Measurements from ENCODE around the gene FAAP20.

FAAP20 gene

GRCh38 chr1:2195785-2196184 is 1.2 kb upstream of the FAAP20 start:
- no peak for DNase-seq (ENCODE audit: low read depth, low spot score)

GRCh38 chr1:2194898-2195673 is 514 bp upstream of the FAAP20 start:
- DNase-seq (ENCODE audit: low read depth, low spot score): peak; percentile 67

DNA sequence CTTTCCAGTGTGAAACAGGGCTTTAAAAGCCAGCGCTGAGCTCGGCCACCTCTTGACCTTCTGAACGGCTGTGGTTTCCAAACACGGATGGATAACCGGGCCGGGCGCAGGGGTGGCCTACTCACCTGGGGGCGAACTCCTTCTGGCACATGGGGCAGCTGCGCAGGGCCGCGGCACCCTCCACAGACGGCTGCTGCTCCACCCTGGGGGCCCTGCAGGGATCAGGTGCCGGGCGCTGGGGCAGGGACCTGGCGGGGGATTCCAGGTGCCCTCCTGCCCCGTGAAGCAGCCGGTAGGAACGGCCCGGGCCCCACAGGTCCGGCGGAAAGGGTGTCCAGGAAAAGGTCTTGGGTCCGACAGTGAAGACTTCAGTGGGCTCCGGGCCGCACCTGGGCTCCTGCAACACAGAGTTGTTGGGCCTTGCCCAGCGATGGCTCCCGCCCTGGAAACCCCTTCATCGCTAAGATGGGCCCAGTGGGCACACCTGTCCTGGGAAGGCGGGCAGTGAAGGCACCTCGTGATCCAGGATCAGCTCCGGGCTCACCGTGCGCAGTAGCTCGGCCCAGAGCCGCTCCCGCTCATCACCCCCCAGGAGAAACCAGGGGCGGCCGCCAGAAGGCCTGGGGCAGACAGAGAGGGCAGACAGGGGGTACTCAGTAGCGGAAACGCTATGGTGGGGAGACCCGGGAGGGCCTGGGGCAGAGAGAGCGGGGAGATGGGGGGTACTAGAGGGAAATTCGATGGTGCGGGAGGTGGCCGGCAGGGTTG is 874 bp downstream of the FAAP20 start:
- DNase-seq (ENCODE audit: low read depth, low spot score): no peak

DNA sequence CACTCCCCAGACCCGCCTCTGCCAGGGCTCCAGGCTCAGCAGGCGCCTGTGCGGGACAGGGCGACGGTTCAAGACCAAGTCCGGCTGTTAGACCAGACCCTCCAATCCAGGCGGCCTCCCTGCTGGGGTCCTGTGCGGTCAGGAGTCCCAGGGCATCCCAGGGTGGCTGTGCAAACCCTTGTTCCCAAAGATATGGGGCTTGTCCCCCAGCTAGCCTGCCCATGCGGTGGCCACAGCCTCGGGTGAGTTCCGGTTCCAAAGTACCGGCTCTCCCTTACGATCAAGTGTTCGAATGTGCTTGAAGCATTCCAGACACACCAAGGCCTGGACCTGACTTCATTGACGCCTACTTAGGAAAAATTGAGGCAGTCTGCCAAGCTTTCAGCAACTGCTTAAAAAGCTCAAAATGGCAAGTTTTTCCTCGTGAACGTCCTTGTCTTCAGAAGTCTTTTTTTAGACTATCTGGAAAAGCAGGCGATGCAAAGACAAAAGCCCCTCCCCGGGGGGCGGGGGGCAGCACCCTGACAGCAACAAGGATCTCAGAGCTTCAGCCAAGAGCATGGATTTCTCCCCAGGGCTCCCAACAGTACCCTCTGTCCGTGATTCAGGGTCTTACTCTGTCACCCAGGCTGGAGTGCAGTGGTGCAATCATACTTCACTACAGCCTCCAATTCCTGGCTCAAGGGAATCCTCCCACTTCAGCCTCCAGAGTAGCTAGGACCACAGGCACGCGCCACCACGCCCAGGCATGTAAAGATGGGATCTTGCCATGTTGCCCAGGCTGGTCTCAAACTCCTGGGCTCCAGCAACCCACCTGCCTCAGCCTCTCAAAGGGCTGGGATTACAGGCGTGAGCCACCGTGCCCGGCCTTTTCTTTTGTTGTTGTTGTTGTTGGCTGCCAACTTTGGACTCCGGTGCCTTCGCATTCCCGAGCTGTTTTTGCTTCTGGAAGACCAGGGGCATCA is 2.3 kb downstream of the FAAP20 start:
- DNase-seq (ENCODE audit: low read depth, low spot score): no peak

DNA sequence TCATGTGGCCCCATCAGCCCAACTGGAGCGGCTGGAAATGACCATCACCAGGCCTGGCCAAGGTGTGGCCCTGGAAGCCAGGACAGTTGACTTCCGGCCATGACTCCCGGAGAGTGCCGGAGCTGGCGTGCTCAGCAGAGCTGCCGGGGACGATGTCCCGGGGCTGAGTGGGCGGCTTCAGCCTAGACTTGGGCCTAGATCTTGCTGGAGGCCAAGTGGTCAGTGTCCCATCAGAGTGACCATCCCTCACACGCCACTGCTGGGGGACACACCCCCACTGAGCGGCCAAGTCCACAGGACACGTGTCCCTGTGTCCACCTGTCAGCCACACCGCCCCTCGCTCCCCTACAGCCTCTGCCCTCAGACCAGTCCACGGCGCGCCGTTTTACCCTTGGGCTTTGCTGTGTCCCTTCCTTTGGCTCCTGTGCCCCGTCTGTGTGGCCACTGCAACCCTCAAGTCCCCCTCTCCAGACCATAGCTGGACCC is 4.0 kb downstream of the FAAP20 start:
- no peak for DNase-seq (ENCODE audit: low read depth, low spot score)

DNA sequence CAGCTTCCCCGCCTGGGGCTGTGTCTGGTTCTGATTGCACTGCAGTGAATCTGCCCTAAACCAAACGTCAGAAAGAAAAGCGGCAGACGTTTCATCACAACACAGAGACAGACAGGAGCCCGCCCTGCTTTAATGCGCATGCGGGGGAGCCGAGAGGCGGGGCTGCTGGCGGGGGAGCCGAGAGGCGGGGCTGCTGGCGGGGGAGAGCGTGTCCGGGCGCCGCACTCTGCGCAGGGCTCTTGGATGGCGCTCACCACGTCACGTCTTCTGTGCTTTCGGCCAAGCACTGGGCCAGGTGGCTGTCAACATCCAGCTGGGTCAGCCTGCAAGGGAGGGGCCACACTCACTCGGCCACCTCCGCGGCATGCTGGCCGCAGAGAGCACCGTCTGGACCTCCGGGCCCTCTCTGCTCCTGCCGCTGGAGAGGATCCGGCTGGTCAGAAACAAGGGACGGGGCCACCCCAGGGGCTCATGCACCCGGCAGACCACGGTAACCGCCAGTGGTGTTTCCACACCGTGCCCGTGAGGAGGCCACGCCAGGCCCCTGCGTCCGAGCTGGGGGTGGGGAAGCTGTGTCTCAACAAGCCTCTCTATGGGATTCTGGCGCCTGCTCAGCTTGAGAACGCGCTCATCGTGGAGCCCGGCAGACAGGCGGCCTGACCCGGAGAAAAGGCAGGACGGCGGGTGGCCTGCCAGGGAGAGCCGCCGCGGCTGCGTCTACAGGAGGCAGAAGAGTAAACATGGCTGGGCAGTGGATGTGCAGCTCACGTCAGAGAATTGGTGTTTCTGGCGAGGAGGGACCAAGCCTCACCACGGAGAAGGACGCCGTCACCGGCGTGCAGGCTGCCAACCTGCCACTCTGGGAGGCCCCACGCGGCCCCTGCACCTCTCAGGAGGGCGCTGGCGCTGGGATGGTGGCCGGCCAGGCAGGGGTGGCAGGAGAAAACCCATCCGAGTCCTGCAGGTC is 4.8 kb downstream of the FAAP20 start:
- peak; percentile 77 for DNase-seq (ENCODE audit: low read depth, low spot score)

GRCh38 chr1:2188336-2188735 is 6.2 kb downstream of the FAAP20 start:
- no peak for DNase-seq (ENCODE audit: low read depth, low spot score)

- no peak for DNase-seq (ENCODE audit: low read depth, low spot score)
These were observed 7.0 kb downstream of the FAAP20 start for GRCh38 chr1:2187619-2188018.

DNA sequence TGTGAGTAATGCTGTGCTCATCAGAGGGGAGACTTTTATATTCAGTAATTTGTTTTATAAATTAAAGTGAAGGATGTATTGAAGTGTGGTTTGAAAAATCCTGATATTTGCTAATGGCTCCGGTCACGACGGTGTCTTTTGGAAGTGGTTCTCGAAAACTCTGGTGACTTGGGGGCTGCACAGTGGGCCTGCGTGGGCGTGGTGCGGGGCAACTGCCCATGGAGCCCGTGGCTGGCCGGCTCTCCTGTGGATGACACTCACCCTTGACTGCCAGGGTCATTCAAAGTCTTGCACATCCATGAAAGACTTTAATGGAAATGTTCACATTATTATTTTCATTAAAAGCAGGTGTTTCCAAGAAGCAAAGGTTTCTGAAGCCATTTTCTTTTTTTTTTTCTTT is 7.7 kb downstream of the FAAP20 start:
- no peak for DNase-seq (ENCODE audit: low read depth, low spot score)

- no peak for DNase-seq (ENCODE audit: low read depth, low spot score)
These were observed 8.4 kb downstream of the FAAP20 start for GRCh38 chr1:2185880-2186855.

DNA sequence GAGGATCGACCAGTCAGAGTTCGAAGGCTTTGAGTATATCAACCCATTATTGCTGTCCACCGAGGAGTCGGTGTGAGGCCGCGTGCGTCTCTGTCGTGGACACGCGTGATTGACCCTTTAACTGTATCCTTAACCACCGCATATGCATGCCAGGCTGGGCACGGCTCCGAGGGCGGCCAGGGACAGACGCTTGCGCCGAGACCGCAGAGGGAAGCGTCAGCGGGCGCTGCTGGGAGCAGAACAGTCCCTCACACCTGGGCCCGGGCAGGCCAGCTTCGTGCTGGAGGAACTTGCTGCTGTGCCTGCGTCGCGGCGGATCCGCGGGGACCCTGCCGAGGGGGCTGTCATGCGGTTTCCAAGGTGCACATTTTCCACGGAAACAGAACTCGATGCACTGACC is 9.6 kb downstream of the FAAP20 start:
- DNase-seq (ENCODE audit: low read depth, low spot score): no peak

DNA sequence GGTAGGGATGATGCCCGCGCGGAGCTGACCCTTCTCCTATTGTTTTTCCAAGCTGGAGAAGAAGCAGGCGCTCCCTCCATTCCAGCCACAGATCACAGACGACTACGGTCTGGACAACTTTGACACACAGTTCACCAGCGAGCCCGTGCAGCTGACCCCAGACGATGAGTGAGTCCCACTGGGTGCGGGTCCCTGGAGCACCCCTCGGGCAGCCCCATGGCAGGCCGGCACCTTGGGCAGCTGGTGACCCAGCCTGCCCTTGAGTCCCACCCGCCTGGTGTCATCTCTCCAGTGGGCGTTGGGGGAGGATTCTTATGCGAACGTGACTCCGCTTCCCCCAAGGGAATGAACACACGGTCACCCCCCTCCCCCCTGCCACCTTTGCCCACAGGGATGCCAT is 10.0 kb downstream of the FAAP20 start:
- no peak for DNase-seq (ENCODE audit: low read depth, low spot score)

GRCh38 chr1:2183937-2184334 is 10.6 kb downstream of the FAAP20 start:
- DNase-seq (ENCODE audit: low read depth, low spot score): no peak

DNA sequence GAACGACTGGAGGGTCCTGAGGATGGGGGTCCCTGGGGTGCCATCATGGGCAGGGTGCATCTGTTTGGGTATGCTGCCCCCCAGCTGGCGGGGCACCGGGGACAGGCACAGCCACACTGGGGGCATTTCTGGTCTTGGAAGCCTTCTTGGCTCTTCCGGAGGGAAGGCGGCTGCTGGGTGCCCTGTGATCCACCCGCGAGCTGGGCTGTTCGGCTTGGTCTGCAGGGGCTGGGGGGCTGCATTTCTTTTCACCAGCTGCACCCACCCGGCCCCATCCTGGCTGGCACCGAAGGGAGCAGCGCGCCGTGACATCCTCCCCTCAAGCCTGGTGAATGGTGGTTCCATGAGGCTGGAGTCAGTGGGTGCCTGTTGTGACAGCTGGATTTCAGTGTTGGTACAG is 12.2 kb downstream of the FAAP20 start:
- no peak for DNase-seq (ENCODE audit: low read depth, low spot score)

DNA sequence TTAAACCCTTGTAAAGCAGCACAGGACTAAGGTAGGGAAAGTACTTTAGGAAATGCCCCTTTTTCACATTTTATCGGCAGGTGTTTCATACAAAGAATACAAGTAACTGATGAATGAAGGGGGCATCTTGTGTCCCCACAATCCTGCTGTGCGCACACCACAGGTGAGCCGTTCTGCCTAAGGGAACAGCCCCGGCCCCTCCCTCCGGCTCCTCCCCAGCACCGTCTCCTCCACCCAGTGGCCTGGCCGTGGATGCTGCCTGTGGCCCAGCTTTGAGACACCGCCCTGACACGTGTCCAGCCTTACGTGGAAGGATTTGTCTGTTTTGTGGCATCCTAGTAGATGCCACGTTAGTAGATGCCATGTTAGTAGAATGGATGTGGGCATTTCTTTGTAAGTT is 12.8 kb downstream of the FAAP20 start:
- DNase-seq (ENCODE audit: low read depth, low spot score): no peak

DNA sequence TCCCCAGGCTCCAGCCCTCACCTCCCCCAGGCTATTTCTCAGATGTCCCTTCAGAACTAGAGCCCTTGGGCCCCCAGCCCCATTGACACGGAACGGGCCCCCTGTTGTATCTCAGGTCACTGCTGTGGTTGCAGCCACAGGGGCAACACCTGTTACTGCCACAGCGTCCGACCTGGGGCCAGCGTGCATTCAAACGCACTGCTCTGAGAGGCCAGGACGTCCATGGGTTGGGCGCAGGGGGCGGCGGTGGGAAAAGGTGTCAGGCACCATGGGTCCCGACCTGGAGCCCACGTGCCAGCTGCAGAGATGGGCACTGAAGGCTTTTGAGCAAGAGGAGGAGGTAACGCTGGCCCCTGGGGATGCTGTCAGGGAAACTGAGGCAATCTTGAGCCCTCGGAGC is 13.3 kb downstream of the FAAP20 start:
- no peak for DNase-seq (ENCODE audit: low read depth, low spot score)

GRCh38 chr1:2180297-2181245 is 14.0 kb downstream of the FAAP20 start:
- DNase-seq (ENCODE audit: low read depth, low spot score): no peak

GRCh38 chr1:2179283-2180013 is 15.1 kb downstream of the FAAP20 start:
- no peak for DNase-seq (ENCODE audit: low read depth, low spot score)
